CD4-positive, alpha-beta T cell treated with Interleukin-17A for 1 hour (primary cell): ENCODE results near the gene SRSF4.
"Not testable (repeated sequence)": the region's sequence is repeated elsewhere in the genome, so short reads cannot be mapped to it uniquely, and the experiment has no call there.

ENCODE experiments used
- DNase-seq: peaks from one replicate; pipeline ENCODE4 v3.0.0-alpha.2; 2020

Gene SRSF4

GRCh38 chr1:29181413-29182225 is at the start of gene SRSF4:
Gene SRSF4, minus strand, starts transcription at chr1:29181900. Its CDS starts 148 bp downstream, at chr1:29181752.
- DNase-seq, result peak; percentile 99

GRCh38 chr1:29230553-29231378 is 49.1 kb upstream of the SRSF4 start, which contains the start of gene MECR:
Gene MECR, minus strand, starts transcription at chr1:29230934. Its CDS starts 28 bp downstream, at chr1:29230906.
- DNase-seq, result peak; percentile 96

- DNase-seq, result no peak
These were observed 48.5 kb upstream of the SRSF4 start for GRCh38 chr1:29230204-29230552.

- no peak for DNase-seq
These were observed 45.8 kb upstream of the SRSF4 start for GRCh38 chr1:29227511-29227910.

GRCh38 chr1:29225361-29225760 is 43.7 kb upstream of the SRSF4 start:
- no peak for DNase-seq

- DNase-seq, result no peak
These were observed 42.7 kb upstream of the SRSF4 start for GRCh38 chr1:29224356-29224837.

GRCh38 chr1:29223521-29223920 is 41.8 kb upstream of the SRSF4 start:
- DNase-seq, result no peak

- DNase-seq, result no peak
These were observed 41.0 kb upstream of the SRSF4 start for GRCh38 chr1:29222686-29223085.

GRCh38 chr1:29222260-29222659 is 40.6 kb upstream of the SRSF4 start:
- not testable (repeated sequence) for DNase-seq

GRCh38 chr1:29221296-29221695 is 39.6 kb upstream of the SRSF4 start:
- no peak for DNase-seq

GRCh38 chr1:29218223-29218622 is 36.5 kb upstream of the SRSF4 start:
- no peak for DNase-seq

GRCh38 chr1:29217633-29218032 is 35.9 kb upstream of the SRSF4 start:
- no peak for DNase-seq

- no peak for DNase-seq
These were observed 31.4 kb upstream of the SRSF4 start for GRCh38 chr1:29213055-29213454.

GRCh38 chr1:29211086-29212030 is 29.7 kb upstream of the SRSF4 start:
- no peak for DNase-seq

GRCh38 chr1:29210278-29211085 is 28.8 kb upstream of the SRSF4 start:
- no peak for DNase-seq

- no peak for DNase-seq
These were observed 27.5 kb upstream of the SRSF4 start for GRCh38 chr1:29209173-29209572.

- no peak for DNase-seq
These were observed 26.7 kb upstream of the SRSF4 start for GRCh38 chr1:29208442-29208841.

GRCh38 chr1:29202584-29203340 is 21.1 kb upstream of the SRSF4 start:
- DNase-seq, result peak; percentile 87

GRCh38 chr1:29202053-29202452 is 20.4 kb upstream of the SRSF4 start:
- no peak for DNase-seq

GRCh38 chr1:29201595-29202051 is 19.9 kb upstream of the SRSF4 start:
- DNase-seq, result no peak
